Dedifferentiated amniotic fluid mesenchymal stem cell (primary cell): ENCODE measurements around the gene PARD6B.

Experiments
- DNase-seq: peaks from one replicate; pipeline ENCODE4 v3.0.0-alpha.2; 2016; ENCODE audit errors: extremely low spot score

Gene PARD6B

DNA sequence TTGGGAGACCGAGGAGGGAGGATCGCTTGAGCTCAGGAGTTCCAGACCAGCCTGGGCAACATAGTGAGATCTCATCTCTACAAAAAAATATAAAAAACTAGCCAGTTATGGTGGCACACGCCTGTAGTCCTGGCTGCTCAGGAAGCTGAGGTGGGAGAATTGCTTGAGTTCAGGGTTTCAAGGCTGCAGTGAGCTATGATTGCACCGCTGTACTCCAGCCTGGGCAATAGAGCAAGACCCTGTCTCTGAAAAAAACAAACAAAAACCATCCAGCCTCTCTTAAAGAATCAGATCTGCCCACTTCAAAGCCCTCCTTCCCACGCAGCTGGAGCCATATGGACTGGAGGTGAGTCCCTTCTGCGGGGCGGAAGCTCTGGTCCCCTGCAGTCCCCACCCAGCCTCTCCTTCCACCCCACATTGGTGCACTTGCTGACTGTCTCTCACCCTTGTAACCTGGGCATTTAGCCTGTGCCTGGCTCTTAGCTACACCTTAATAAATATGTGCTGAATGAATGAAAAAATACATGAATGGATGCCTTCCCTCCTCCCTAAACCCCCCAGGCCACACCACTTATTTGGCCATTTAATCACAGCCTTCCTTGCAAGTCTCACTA is 7.2 kb upstream of the PARD6B start:
- no peak for DNase-seq

DNA sequence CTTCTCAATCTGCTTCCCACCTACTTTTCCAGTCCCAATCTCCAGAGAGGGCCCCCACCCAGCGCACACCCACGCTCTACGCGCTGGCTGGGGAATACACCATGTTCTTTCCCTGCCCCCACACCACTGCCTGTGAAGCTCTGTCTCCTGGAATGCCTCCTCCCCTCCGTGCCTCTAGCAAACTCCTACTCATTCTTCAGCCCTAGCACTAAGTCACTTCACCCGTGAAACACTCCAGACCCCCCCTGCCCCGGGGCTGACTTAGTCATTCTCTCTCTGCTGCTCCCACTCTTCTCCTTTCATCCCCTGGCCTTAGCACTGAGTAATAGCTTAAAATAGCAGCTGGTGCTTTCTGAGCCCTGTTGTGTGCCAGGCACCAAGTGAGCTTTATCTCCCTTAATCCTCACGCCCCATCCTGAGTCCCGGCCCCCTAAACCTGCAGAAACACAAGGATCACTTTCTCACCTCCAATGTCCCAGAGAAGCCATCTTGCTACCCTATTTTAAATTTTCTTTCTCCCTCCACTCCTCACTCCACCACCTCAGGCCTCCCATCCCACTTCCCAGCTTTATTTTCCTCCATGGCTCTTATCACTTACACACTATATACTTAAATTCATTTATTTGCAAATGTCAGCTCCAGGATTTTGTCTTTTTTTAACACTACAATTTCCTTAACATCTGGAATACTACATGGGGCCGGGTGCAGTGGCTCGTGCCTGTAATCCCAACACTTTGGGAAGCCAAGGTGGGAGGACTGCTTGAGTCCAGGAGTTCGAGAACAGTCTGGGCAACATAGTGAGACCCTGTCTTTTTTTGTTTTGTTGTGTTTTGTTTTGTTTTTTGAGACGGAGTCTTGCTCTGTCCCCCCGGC is 6.3 kb upstream of the PARD6B start:
- DNase-seq = peak; percentile 92

- no peak for DNase-seq
Observed at GRCh38 chr20:50725724-50726005, 5.7 kb upstream of the PARD6B start.

GRCh38 chr20:50726955-50727791 is 4.2 kb upstream of the PARD6B start:
- no peak for DNase-seq

DNA sequence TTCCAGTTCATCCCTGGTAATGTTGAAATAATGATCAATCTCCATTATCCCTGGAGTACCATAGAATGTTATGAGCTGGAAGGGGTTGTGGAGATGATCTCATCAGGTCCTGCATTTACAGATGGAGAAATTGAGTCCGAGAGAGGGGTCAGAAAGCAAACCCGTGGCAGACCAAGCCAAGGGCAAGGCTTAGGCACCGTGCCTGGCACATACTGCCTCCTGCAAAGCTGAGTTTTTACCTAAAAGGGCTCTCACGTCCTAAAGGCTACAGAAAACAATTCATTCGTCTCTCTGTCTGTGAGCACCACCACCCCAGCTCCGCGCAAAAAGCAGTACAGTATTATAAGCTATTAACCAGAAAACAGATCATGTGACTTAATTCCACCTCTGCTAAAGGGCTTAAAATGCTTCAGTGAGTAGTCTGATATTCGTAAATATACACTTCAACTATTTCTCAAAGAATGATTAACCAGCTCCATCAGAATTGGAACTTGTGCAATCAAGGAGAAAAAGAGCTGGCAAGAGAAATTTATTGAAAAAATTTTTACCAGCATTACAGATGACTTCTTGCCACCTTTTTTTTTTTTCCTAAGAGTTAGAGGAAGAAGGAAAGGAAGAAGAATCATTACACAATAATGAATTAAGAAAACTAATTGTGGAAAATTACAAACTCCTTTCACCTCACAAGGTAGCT is 3.4 kb upstream of the PARD6B start:
- no peak for DNase-seq

DNA sequence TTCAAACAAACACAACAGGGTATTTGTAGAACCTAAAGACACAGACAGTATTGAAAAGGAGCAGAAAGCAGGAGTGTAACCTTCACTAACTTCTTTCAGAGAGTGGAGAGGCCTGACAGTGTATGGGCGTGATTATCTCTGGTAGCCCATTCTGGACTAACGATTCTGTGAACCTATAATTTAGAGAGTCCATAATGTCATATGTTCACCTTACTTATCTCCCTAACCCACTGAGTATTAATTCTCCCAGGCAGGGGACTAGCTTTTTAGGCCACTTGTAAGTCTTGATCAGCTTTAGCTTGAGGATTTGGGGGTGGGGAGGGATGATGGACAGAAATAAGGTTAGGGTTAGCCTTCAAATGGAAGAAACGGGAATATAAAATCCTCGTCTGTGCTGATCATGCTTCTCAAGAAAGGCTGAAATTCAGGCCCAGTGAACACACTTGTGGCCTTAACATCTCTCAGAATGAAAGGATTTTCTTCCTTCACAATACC is 2.8 kb upstream of the PARD6B start:
- DNase-seq = no peak

- no peak for DNase-seq
Observed at GRCh38 chr20:50728981-50729874, 2.2 kb upstream of the PARD6B start.

DNA sequence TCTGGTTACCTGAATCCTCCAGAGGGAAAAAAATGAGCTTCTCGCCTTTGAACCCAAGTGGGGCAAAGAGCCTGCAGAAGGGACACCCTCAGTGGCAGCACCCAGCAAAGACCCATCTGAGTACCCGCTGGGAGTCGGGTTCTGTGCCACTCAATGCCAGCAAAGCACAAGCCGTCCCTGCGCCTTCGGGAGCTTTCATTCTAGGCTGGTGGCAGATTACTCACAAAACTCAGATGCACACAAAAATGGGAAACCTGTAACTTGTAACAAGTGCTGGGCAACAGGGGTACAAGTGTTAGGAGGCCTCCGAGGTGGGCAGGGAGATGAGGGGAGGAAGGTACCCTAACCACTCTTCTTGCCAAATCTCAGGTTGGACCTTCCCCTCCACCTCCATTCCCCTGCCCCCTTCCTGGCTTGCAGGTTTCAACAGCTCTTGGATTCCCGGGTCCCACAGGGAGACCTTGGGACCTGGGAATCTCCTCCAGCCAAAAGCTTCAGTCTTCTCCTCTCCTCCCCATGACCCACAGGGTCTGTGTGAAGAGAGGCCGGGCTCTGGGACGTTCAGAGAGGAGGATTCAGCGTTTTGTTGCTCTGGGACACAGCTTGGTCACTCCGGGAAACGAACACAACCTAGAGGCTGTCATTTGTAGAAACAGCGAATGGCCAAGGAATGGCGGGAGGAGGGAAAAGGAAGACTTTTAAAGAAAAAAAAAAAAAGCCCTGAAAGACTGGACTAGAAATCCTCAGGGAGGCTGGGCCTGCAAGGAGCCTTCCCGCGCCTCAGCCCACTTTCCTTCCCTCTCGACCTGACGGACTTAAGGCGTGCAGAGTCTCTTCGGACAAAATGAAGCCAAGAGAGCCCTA is 1.2 kb upstream of the PARD6B start:
- DNase-seq = no peak

DNA sequence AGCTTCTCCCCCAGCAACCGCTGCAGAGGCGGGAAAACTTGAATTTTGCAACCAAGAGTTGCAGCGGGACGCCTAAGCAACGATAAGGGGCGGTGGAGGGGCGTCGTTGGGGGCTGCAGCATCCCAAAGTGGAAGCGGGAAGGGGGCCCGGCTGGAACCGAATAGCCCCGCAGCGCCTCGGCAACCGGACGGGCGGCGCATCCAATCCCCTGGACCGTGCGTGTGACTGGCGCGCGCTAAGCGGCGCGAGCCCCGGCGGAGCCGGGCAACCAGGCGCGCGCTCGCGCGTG is 670 bp upstream of the PARD6B start:
- DNase-seq = no peak

DNA sequence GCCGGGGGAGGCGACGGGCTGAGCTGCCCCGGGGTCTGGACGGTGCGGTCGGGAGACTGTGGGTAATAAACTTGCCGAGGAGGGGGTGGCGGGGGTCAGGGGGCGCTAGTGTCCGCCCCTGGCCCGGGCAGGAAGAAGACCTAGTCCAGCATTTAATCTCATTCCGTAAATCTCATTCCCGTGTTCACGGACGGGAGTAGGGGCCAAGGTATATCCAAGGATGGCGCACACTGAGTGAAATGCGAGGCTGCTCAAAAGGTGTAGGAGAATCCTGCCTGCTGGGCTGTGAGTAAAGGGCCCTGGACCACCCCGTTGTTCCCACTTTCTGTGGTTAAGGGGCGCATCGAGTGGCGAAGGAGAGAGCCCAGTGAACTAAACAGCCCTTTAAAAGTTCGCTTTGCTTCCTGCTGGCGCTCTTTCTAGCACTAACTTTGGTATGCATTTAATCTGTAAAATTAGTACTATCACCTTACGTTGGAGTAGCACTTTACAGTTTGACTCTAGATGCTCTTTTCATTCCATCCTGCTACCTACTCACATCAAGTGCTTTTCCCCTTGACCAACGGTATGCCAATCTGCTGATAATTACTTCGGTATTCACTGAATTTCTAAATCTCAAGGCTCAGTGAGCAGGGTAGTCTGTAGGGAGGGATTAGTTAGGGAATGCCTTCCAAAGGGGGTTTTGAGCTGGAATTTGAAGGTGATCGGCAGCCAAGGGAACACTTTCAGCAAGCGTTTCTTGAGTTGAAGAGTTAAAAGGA is 730 bp downstream of the PARD6B start:
- no peak for DNase-seq

DNA sequence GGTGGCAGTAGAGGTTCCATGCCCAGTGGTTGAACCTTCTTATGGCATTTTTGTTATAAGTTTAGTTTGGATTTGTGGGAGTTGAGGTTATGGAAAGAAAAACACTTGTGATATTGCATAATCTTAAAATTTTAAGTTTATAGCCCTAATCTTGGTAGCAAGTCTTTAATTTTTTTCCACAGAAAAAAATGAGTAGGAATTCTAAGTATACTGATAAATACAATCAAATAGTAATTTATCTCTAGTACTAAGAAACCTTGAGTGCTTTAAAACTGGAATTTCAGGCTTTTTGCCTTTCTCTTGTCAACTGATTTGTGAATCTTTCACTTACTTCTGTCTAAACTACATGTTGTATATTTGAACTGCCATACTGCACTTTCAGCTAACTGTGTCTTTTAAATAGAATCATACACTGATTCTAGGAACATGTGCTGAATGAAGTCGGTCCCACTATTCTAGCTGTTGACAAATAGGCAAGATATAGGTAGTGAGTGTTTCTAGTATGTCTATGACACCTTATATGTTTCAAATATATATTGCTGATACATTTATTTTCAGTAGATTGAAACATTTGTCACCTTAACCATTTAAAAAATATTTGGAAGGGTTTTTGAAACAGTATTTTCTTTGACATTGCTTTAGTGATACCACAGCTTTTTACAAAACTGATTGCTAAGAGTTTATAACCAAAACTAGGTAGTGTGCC is 2.4 kb downstream of the PARD6B start:
- no peak for DNase-seq

DNA sequence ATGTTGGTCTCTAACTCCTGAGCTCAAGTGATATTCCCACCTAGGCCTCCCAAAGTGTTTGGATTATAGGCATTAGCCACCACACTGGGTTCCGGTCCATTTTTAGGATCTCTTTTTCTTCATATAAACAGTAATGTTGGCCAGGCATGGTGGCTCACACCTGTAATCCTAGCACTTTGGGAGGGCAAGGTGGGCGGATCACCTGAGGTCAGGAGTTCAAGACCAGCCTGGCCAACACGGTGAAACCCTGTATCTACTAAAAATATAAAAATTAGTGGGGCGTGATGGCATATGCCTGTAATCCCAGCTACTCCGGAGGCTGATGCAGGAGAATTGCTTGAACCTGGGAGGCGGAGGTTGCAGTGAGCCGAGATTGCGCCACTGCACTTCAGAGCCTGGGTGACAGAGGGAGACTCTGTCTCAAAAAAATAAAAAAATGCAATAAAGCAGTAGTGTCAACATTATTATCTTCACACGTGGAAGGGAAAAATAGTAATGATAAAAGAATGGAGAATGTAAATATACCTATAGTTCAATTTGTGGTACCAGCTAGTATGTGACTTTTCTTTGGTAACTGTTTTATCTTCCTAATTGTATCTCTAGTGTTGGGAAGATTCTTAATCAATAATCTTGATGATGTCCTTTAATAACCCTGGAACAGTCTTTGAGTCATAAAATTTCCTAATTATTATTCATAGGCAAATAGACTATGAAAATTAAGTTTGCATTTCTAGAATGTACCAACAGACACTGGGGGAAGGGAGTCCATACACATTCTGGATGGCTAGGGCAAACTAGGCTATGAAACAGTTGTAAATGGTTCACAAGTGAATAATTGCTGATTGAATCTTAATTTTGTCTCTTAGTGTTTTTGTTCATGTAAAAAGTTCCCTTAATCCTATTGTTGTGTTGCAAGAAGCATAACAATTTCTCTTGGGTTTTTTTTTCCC is 3.6 kb downstream of the PARD6B start:
- DNase-seq = no peak

- DNase-seq = no peak
Observed at GRCh38 chr20:50735813-50736212, 4.4 kb downstream of the PARD6B start.

- no peak for DNase-seq
Observed at GRCh38 chr20:50737352-50737751, 6.0 kb downstream of the PARD6B start.

- DNase-seq = no peak
Observed at GRCh38 chr20:50743087-50743486, 11.7 kb downstream of the PARD6B start.

- DNase-seq = peak; percentile 81
Observed at GRCh38 chr20:50744143-50744792, 12.9 kb downstream of the PARD6B start.

- no peak for DNase-seq
Observed at GRCh38 chr20:50745634-50746137, 14.3 kb downstream of the PARD6B start.
